ENCODE measurements around the gene MRPL19. TPM values are rescaled to one million over a fixed set of nuclear protein-coding genes. Genes with fewer than 3 reads are reported as not detected.

The MRPL19 gene
- total RNA-seq, 1 experiment from 2014 or later: 65.4 TPM

DNA sequence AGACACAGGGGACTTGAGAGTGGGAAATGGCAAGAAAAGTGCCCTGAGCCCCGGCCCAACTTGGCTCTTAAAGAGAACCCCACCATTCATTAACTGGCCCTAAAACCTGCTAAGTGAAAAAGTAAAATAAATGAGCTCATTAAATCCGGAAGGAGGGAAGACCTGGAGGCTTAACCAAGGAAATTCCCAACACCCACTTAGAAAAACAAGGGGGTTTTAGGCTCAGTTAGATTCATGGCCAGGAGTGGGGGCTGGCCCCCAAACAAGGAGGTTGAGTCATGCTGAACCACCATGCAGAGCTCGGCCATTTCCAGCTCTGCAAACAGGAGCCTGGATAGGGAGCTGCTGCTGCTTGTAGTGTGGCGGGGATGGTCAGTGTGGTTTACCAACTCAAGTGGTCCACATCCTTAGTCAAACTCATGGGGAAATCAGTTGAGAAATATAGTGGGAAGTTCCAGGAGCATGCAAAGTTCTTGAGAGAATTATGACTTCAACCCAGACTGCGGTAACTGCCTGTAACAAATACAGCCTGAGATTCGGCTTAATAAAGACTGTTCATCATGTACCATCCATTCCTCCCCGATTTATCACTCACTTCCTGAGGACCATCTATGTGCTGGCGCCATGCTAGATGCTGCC, 39.7 kb upstream of the MRPL19 start:
- ChIA-PET POLR2A (interaction anchor here (0.6 to 3.1 kb wide), 16 partner anchors 11 to 141 kb away, joined by 3 to 38 read pairs (median 5); partner anchors contain the start of genes EVA1A and MRPL19), CTCF (interaction anchor here (0.5 to 7.6 kb wide), 28 partner anchors 7 to 733 kb away, joined by 3 to 124 read pairs (median 6); partner anchors contain the start of genes EVA1A and MRPL19)
- Mint-ChIP-seq H3K27me3 (ENCODE audit: insufficient read depth, unreplicated experiment) (no peaks in the 10 kb centered on the region), H3K4me3 (ENCODE audit: unreplicated experiment) (peak overlapping the region; percentile 5), H3K27ac (ENCODE audit: low read depth, unreplicated experiment) (peak overlapping the region; percentile 76), H3K36me3 (ENCODE audit: insufficient read depth, unreplicated experiment) (no peaks in the 10 kb centered on the region), H3K4me1 (ENCODE audit: insufficient read depth, unreplicated experiment) (peaks cover 49% of the 10 kb centered on the region), H3K9me3 (ENCODE audit: unreplicated experiment) (no peaks in the 10 kb centered on the region)
- intact Hi-C loops (cut with micrococcal nuclease): loop anchor here (10.0 kb wide), 1 partner anchor 552 kb away; no protein-coding TSS in a partner anchor
- BruUV-seq (replicated peaks): no TSS peak
- TF ChIP-seq, protein P1, sequence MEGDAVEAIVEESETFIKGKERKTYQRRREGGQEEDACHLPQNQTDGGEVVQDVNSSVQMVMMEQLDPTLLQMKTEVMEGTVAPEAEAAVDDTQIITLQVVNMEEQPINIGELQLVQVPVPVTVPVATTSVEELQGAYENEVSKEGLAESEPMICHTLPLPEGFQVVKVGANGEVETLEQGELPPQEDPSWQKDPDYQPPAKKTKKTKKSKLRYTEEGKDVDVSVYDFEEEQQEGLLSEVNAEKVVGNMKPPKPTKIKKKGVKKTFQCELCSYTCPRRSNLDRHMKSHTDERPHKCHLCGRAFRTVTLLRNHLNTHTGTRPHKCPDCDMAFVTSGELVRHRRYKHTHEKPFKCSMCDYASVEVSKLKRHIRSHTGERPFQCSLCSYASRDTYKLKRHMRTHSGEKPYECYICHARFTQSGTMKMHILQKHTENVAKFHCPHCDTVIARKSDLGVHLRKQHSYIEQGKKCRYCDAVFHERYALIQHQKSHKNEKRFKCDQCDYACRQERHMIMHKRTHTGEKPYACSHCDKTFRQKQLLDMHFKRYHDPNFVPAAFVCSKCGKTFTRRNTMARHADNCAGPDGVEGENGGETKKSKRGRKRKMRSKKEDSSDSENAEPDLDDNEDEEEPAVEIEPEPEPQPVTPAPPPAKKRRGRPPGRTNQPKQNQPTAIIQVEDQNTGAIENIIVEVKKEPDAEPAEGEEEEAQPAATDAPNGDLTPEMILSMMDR (IDR thresholded peaks at IDR 0.05; ENCODE audit: unreplicated experiment): no peak
- DNase-seq (ENCODE audit: unreplicated experiment): peak; percentile 53

- H3K36me3 Mint-ChIP-seq (ENCODE audit: insufficient read depth, unreplicated experiment): no peaks in the 10 kb centered on the region
- H3K4me1 Mint-ChIP-seq (ENCODE audit: insufficient read depth, unreplicated experiment): peaks cover 44% of the 10 kb centered on the region
- H3K4me3 Mint-ChIP-seq (ENCODE audit: unreplicated experiment): no peak overlapping the region
- peak; percentile 46 for DNase-seq (ENCODE audit: unreplicated experiment)
- TF ChIP-seq, protein P1 (IDR thresholded peaks at IDR 0.05; ENCODE audit: unreplicated experiment): no peak
- H3K27ac Mint-ChIP-seq (ENCODE audit: low read depth, unreplicated experiment): peak overlapping the region; percentile 76
- BruUV-seq (replicated peaks): no TSS peak
- ChIA-PET POLR2A (interaction anchor here (1.5 to 2.2 kb wide), 6 partner anchors 16 to 144 kb away, joined by 6 to 14 read pairs (median 7); partner anchors contain the start of gene EVA1A), CTCF (interaction anchor here (0.8 to 7.5 kb wide), 18 partner anchors 11 to 499 kb away, joined by 3 to 369 read pairs (median 11); partner anchors contain the start of gene EVA1A)
- no peaks in the 10 kb centered on the region for H3K9me3 Mint-ChIP-seq (ENCODE audit: unreplicated experiment)
- intact Hi-C loops (cut with micrococcal nuclease): loop anchor here (10.0 kb wide), 1 partner anchor 553 kb away; no protein-coding TSS in a partner anchor
- no peaks in the 10 kb centered on the region for H3K27me3 Mint-ChIP-seq (ENCODE audit: insufficient read depth, unreplicated experiment)
Measured at GRCh38 chr2:75607400-75607798, 39.2 kb upstream of the MRPL19 start.

DNA sequence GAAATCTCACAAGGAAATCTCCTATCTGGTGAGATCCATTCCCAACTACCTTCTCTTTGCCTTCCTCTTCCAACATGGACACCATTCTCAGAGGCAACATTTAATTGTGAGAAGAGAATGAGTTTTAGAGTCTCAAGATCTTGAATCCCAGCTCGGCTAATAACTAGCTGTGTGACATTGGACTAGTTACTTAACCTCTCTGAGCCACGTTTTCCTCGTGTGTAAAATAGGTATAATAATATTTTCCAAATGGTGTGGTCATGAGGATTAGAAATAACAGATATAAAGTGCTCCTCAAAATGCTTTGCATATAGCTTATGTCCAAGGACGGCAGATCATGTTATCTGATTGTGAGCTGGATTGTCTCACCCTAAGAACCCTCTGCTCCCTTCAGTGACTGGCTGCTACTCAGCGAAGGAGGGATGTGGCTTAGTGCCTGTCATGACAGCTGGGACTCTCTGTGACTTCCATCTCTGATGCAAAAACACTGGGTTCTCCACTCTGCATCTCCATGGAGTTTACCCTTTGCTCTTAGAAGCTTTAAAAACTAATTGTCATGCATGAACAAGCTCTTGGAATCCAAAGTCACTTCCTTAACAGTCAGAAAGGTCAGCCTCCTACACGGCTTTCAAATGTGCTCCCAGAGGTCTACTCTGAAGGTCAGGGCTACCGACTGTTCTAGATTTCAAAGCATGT, 38.4 kb upstream of the MRPL19 start:
- no TSS peak for BruUV-seq (replicated peaks)
- Mint-ChIP-seq H3K27ac (ENCODE audit: low read depth, unreplicated experiment) (peak overlapping the region; percentile 76), H3K4me1 (ENCODE audit: insufficient read depth, unreplicated experiment) (peaks cover 42% of the 10 kb centered on the region), H3K36me3 (ENCODE audit: insufficient read depth, unreplicated experiment) (no peaks in the 10 kb centered on the region), H3K9me3 (ENCODE audit: unreplicated experiment) (no peaks in the 10 kb centered on the region), H3K4me3 (ENCODE audit: unreplicated experiment) (no peak overlapping the region), H3K27me3 (ENCODE audit: insufficient read depth, unreplicated experiment) (no peaks in the 10 kb centered on the region)
- ChIA-PET CTCF (interaction anchor here (0.6 to 3.6 kb wide), 68 partner anchors 8 to 1363 kb away, joined by 3 to 369 read pairs (median 6); partner anchors contain the start of genes EVA1A and MRPL19), POLR2A (interaction anchor here (0.9 to 2.2 kb wide), 8 partner anchors 16 to 144 kb away, joined by 3 to 14 read pairs (median 6); partner anchors contain the start of gene EVA1A)
- TF ChIP-seq, protein P1 (IDR thresholded peaks at IDR 0.05; ENCODE audit: unreplicated experiment): no peak
- intact Hi-C loops (cut with micrococcal nuclease): loop anchor here (2.0 to 10.0 kb wide), 2 partner anchors 21 to 553 kb away; no protein-coding TSS in a partner anchor
- no peak for DNase-seq (ENCODE audit: unreplicated experiment)
